GM12874 (cell line): ENCODE measurements around the gene TENM4.

ENCODE experiments used
- TF ChIP-seq, protein P1 (sequence below): IDR thresholded peaks from 2 replicates; pipeline ENCODE4 v1.5.1; 2011; ENCODE audit warnings: low read depth, mild to moderate bottlenecking, control low read depth, low read length, moderate library complexity; ENCODE audit not compliant: insufficient read depth

TENM4 gene

DNA sequence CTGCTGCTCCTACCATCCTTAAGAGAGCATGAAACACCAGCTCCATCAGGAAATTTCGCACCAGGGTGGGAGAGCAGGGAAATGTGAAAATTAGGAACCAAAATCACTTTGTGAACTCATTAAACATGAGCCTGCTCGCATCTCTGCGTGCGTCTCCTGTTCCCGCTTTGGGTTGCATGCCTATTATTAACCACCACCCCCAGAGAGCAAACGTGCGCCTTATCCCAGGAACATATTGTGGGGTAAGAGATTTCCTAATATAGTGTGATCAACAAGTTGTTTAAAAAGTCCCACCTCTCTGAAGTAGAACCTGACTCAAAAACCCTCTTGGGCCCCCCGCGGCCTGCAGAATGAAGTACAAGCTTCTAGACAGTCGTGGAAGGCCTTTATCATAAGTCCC, 115.0 kb downstream of the TENM4 start:
- TF ChIP-seq, protein P1, sequence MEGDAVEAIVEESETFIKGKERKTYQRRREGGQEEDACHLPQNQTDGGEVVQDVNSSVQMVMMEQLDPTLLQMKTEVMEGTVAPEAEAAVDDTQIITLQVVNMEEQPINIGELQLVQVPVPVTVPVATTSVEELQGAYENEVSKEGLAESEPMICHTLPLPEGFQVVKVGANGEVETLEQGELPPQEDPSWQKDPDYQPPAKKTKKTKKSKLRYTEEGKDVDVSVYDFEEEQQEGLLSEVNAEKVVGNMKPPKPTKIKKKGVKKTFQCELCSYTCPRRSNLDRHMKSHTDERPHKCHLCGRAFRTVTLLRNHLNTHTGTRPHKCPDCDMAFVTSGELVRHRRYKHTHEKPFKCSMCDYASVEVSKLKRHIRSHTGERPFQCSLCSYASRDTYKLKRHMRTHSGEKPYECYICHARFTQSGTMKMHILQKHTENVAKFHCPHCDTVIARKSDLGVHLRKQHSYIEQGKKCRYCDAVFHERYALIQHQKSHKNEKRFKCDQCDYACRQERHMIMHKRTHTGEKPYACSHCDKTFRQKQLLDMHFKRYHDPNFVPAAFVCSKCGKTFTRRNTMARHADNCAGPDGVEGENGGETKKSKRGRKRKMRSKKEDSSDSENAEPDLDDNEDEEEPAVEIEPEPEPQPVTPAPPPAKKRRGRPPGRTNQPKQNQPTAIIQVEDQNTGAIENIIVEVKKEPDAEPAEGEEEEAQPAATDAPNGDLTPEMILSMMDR = no peak

DNA sequence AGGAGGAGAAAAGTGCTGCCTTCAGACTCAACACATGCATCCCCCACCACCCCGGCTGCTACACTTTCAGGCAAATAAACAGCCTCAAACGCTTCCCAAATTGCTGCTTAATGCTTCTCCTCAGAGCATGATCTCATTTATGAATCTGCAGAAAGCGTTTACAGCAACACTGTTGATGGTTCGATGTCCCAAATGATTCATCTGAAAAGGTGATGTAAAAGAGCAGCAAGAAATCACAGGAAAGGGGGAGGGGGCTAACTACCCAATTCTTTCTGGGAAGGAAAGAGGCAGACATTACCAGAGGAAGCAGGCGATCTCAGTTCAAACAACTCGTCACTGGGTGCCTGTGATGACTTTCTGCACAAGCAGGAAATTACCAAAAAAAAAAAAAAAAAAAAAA, 119.6 kb downstream of the TENM4 start:
- TF ChIP-seq, protein P1 = no peak

DNA sequence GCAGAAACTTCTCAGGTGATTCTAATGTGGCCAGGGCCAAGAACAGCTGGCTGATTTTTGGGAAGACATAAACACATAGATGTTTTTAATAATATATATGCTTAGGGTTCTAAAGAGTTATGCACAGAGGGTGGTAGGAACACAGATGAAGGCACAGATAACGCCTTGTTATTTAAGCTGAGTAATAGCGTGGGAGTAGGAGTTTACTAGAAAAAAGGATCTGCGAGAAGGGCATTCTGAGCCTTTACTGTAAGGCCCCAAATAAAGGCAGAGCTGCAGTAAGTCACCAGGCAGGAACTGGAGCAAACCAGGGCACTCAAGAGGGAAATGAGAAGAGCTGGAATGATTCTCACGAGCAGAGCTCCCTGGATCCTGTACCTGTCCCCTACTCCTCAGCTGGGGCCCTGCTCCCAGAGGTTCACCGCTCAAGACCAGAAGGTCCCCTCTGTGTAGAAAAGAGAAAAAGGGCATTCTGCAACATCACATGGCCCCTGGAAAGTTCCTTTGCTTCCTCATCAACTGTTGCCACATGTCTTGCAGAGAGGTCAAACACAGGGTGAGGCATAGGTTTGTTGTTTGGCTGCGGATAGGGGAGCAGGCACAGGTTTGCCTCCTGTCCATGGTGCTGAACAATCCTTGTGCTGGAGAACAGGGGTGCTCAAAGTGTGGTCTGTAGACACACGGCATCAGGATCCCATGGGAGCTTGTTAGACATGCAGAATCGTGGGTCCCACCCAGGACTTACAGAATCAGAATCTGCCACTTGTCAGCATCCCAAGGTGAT, 125.7 kb downstream of the TENM4 start:
- TF ChIP-seq, protein P1 = no peak

DNA sequence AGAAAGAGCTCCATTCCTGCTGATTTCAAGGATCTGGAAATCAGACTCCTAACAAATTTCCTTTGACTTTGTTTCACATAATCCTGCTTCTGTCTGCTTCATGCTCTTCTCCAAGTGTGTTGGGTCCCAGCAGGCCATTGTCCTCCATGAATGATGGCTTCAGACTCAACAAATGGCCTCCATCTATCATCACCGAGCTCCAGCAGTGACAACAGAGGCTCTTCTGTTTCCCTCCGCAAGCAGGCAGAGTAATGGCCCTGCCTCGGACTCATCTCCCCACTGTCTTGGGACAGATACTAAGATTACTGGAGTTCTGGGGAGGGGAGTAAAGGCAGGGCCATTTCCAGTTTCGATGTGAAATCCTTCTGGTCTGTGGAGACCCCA, 127.3 kb downstream of the TENM4 start:
- TF ChIP-seq, protein P1 = no peak

DNA sequence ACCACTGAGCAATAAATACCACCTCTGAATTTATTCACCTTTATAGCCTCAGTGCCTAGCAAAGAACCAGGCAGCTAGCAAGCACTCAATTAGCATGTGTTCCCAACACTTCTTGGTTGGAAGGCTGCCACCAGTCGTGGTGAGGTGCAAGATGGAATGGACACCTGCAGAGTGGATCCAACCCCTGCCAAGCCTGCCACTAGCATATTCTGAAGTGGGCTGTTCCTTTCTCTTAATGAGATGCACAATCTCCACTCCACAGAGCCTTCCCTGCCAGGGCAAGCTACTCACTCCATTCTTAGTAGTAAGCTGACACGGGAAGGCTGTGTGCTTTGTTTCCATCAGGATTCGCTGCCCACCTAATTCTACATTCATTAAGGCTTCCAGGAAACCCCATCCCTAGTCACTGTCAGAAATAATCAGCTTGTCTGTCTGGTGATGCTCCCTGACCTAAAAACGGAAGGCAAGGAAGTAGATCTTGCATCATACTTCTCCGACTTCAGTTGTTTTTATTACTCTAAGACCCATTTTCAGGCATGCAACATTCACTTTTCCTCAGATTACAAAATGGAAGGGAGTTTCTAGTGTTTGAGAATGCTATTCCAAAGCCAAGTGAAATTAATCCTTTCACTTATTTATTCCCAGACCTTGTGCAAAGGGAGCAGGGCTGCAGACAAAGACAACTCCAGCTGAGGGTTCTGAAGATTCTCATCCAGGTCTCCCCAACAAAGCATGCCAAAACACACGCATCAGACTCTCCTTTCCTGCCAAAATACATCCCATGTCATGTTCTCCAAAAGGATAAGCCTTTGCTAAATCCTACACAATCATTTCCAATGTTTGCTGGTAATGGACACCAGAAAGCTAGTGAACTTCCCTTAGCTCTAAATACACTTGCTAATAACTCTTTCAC, 128.0 kb downstream of the TENM4 start:
- TF ChIP-seq, protein P1 = no peak

DNA sequence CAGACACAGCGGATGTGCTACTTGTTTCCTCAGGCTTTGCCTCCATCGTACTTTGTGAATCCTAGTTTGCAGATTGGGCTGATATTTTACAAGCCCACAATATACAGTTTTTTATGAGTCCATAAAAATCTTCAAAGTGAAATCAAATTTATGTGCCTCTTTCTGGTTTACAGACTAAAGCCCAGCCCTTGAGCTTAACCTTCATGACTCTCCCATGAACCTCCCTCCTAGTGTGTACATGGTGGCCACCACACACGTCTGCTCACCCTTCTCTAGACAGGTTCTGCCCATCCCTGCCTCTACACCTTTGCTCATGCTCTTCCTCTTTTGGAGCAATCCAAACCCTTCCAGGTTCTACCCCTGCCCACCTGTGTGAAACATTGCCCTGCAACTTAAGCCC, 129.4 kb downstream of the TENM4 start:
- TF ChIP-seq, protein P1 = no peak

DNA sequence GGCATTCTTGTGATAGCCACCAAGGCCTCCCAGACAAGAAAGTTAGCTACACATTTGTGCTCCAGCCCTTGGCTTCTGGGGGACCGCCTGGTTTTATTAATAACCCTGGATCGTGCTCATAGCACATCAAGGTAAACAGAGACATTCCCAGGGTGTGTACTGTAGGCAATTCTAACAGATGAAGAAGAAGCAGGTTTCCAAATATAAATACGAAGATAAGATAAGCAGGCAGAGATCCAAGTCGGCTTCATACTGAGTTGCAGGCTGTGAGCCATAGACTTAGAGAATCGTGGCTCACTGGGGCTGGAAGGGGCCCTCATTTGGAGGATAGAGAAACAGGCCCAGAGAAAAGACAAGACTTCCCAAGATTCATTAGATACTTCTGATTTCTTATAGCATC, 131.4 kb downstream of the TENM4 start:
- TF ChIP-seq, protein P1 = no peak
